IPS-20b (cell line): Measurements from ENCODE around the gene PPP1R13B.

Experiments used
- H3K27ac ChIP-seq: one replicate; pipeline ENCODE4 v1.5.1; 2013; ENCODE audit warnings: low read length
- H3K27me3 ChIP-seq: 2 replicates; pipeline ENCODE4 v1.6.1; 2013; ENCODE audit warnings: mild to moderate bottlenecking, low read length, inconsistent platforms; ENCODE audit not compliant: insufficient read depth
- H3K36me3 ChIP-seq: 2 replicates; pipeline ENCODE4 v1.6.1; 2013; ENCODE audit warnings: low read depth, mild to moderate bottlenecking, inconsistent platforms, low read length, moderate library complexity; ENCODE audit not compliant: insufficient read depth
- H3K4me1 ChIP-seq: 2 replicates; pipeline ENCODE4 v1.6.1; 2013; ENCODE audit warnings: mild to moderate bottlenecking, control low read depth, inconsistent platforms, low read length, moderate library complexity; ENCODE audit not compliant: insufficient read depth
- H3K4me3 ChIP-seq: 2 replicates; pipeline ENCODE4 v1.5.1; 2013; ENCODE audit warnings: mild to moderate bottlenecking, low read length, inconsistent platforms
- H3K9ac ChIP-seq: 2 replicates; pipeline ENCODE4 v1.6.1; 2013; ENCODE audit warnings: low read depth, mild to moderate bottlenecking, inconsistent platforms, low read length, moderate library complexity
- H3K9me3 ChIP-seq: 2 replicates; pipeline ENCODE4 v1.6.1; 2013; ENCODE audit warnings: mild to moderate bottlenecking, low read depth, low read length, inconsistent platforms; ENCODE audit not compliant: insufficient read depth

PPP1R13B gene

DNA sequence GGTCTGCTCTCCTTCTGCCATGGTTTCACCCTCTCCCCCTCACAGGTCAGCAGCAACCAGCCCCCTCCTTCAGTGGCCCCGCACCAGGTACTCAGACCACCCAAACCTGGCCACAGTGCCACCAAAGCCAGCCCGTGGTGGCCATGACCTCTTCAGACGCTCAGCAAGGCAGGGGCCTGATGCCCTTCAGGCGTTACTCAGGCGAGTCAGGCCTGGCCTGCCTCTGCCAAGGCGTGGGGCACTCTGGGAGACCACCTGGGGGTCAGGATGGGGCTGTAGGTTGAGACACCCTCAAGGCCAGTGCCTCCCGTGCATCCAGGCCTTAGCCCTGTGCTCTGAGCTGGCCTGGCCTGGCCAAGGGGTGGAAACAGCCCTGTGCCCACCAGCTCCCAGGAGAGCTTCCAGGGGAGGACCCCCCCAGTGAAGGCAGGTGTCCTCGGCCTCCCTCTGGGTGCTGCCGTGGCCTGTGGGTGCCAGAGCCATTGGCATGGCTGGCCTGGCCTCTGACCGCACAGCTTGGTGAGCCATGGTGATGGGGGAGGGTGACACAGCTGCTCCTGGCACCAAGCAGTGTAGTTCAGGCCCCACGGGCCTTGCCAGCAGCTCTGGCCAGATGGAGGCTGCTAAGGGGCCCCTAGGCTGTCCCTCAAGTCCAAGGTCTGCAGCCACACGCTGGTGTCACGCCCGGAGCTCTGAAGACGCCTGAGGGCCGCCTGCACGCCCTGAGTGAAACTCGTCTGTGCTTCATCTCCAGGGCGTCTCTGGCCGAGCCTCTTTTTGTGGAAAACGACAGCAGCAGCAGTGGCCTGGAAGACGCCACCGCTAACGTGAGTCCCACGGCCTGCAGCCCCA lies 147.2 kb downstream of the PPP1R13B start:
- Histone ChIP-seq H3K27me3 (no peaks in the 10 kb centered on the region), H3K27ac (no peak overlapping the region), H3K36me3 (peaks cover 80% of the 10 kb centered on the region), H3K9me3 (no peaks in the 10 kb centered on the region), H3K9ac (no peak overlapping the region), H3K4me1 (no peaks in the 10 kb centered on the region), H3K4me3 (no peak overlapping the region)

DNA sequence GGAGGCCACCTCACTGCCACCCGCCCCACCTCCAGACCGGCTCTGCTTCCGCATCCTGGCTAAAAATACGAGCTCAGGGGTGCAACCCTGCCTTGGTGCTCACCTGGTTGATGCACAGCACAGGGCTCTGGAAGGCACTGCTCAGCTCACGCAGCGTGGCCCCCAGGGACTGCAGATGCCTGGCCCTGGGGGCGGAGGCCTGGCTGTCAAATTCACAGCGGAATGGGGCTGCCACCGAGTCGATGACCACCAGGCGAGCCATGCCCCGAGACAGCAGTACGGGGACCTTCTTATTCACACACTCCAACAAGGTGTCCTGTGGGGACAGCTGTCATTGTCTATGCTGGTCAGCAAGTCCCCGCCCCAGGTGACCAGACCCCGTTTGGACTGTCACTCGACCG lies 148.1 kb downstream of the PPP1R13B start:
- peaks cover 79% of the 10 kb centered on the region for H3K36me3 ChIP-seq
- no peak overlapping the region for H3K9ac ChIP-seq

DNA sequence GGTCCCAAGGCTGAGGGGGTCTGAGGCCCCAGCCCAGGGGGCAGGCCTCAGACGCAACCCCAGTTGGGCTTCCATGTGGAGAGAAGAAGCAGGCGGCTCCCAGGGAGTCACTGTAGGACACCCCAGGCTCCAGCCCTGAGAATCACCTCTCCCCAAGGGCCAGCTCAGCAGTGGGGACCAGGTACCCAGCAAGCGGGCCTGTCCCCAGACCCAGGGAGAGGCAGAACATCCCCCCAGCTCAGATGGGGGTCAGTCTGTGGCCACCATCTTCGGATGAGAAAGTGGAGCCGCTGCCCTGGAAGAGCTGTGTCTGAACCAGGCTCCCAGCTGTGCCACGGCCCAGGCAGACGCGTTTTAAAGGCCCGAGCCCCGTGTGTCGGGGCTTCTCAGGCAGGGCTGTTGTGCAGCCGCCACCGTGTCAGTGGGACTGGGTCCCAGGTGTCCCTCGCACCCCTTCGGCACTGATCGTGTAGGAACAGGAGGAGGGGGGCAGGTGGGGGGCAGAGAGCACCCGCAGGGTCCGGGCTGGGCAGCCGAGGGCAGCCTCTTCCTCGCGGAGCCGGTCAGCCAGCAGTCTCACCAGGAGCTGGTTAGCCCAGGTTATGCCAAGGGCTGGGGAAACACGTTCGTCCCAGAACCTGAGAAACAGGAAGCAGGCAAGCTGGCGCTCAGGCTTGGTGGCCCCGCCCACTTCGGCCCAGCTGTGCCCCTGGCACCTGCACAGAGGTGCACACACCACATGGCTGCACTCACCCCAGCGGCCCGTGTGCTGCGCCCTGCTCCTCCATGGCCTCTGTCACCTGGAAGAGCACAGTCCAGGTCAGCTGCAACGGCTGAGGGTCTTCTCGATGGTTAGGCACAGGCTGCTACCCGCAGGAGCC lies 148.8 kb downstream of the PPP1R13B start:
- H3K27me3 ChIP-seq = no peaks in the 10 kb centered on the region
- no peak overlapping the region for H3K9ac ChIP-seq
- H3K9me3 ChIP-seq = no peaks in the 10 kb centered on the region
- H3K4me1 ChIP-seq = no peaks in the 10 kb centered on the region
- no peak overlapping the region for H3K27ac ChIP-seq
- H3K36me3 ChIP-seq = peaks cover 80% of the 10 kb centered on the region
- H3K4me3 ChIP-seq = no peak overlapping the region

More for the DNA sequence above, 148.1 kb downstream of the PPP1R13B start:
- H3K27ac ChIP-seq = no peak overlapping the region
- H3K4me3 ChIP-seq = no peak overlapping the region
- no peaks in the 10 kb centered on the region for H3K9me3 ChIP-seq
- H3K4me1 ChIP-seq = no peaks in the 10 kb centered on the region
- H3K27me3 ChIP-seq = no peaks in the 10 kb centered on the region

DNA sequence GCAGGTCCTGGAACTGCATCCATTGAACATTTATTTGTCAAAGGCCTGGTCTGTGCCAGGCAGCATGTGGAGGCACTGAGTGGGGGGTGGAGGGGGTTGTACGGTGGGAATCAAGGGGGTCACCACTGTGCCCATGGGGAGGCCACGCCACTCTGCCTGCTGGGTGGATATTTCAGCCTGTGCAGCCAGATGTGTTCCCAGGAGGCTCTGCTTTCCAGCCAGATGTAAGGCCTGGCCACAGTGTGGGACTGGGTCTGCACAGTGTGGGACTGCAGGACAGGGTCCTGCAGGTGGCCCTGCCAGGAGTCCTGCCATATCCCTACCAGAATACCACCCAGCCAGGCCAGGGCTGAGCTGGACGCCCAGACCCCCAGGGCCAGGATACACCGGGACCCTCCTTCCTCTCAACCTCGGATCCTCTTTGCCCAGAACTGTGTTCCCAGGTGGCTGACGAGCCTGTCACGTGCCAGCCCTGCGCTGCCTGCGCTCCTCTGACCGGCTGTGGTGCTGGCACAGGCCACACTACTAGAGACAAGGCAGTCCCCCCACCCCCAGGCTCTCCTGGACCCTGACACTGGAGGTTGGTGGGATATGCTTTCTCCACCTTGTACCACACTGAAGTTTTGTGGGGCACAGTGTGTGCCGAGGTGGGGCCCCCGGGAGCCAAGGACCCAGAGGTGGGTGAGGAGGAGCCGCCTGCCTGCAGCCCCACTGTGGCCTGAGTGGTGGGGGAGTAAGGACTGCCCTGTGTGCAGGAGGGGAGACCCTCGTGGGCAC lies 149.6 kb downstream of the PPP1R13B start:
- Histone ChIP-seq H3K36me3 (peaks cover 80% of the 10 kb centered on the region), H3K9me3 (no peaks in the 10 kb centered on the region), H3K9ac (no peak overlapping the region), H3K4me1 (no peaks in the 10 kb centered on the region), H3K27ac (no peak overlapping the region), H3K4me3 (no peak overlapping the region), H3K27me3 (no peaks in the 10 kb centered on the region)

DNA sequence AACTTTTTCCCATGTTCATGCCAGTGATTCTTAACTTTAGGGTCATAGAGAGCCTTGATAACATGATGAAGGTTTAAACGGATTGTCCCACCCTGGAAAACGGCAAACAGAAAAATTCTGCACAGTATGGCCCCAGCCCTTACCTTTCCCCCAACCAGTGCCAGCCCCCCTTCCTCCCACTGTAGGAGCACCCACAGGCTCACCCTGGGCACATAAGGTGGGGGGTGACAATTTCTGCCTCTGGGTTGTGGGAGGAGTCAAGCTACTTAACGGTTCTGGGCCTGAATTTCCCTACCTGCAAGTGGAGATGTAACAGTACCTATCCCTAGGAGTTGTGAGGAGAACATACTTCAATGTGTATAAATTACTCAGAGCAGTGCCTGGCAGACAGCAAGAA lies 150.2 kb downstream of the PPP1R13B start:
- H3K4me3 ChIP-seq = no peak overlapping the region
- no peaks in the 10 kb centered on the region for H3K4me1 ChIP-seq
- H3K36me3 ChIP-seq = peaks cover 80% of the 10 kb centered on the region
- H3K27me3 ChIP-seq = no peaks in the 10 kb centered on the region
- H3K9me3 ChIP-seq = no peaks in the 10 kb centered on the region
- no peak overlapping the region for H3K27ac ChIP-seq
- no peak overlapping the region for H3K9ac ChIP-seq

DNA sequence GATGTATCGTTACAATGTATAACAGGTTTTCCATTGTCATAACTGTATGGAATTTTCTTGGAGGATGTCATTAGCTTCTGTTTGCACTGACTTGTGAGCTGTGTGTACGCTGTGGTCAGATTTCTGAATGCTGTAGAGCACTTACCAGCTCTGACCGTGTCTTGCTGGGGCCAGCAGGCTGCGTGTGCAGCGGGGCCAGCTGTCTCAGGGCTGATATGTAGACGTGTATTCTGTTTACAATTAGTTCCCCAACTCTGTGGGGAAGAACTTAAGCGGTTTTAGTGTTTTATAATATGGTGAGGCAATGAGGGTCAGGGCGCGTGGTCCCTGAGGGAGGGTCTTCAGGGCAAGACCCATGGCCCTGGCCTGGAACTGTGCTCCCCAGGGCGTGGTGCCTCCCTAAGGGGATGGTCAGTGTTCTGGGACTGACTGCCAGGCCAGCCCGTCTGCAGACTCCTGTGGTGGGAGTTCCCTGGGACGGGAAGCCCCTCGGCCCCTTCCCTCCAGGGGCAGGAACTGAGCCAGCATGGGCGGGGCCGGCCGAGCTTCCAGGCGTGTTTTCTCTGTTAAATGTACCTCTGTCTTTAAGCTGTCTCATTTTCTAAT lies 150.8 kb downstream of the PPP1R13B start:
- no peaks in the 10 kb centered on the region for H3K9me3 ChIP-seq
- H3K9ac ChIP-seq = no peak overlapping the region
- no peaks in the 10 kb centered on the region for H3K27me3 ChIP-seq
- no peaks in the 10 kb centered on the region for H3K4me1 ChIP-seq
- H3K4me3 ChIP-seq = no peak overlapping the region
- no peak overlapping the region for H3K27ac ChIP-seq
- peaks cover 83% of the 10 kb centered on the region for H3K36me3 ChIP-seq

DNA sequence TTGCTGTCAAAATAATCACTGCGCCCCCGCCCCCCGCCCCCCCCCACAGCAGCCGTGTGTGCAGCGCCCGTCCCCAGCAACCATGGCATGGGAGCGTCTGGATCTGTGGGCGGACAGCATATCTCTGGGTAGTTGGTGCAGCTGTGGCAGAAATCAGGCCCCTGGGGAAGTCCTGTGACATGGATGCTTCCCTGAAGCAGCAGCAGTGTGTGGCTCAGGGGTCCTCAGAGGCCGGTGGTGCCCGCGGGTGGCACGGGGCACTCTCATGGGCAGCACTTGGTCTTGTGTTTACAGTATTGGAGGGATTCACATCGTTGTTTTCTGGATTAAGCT lies 151.3 kb downstream of the PPP1R13B start:
- Histone ChIP-seq H3K9ac (no peak overlapping the region), H3K36me3 (peaks cover 81% of the 10 kb centered on the region), H3K27me3 (no peaks in the 10 kb centered on the region), H3K27ac (no peak overlapping the region), H3K9me3 (no peaks in the 10 kb centered on the region), H3K4me3 (no peak overlapping the region), H3K4me1 (no peaks in the 10 kb centered on the region)

DNA sequence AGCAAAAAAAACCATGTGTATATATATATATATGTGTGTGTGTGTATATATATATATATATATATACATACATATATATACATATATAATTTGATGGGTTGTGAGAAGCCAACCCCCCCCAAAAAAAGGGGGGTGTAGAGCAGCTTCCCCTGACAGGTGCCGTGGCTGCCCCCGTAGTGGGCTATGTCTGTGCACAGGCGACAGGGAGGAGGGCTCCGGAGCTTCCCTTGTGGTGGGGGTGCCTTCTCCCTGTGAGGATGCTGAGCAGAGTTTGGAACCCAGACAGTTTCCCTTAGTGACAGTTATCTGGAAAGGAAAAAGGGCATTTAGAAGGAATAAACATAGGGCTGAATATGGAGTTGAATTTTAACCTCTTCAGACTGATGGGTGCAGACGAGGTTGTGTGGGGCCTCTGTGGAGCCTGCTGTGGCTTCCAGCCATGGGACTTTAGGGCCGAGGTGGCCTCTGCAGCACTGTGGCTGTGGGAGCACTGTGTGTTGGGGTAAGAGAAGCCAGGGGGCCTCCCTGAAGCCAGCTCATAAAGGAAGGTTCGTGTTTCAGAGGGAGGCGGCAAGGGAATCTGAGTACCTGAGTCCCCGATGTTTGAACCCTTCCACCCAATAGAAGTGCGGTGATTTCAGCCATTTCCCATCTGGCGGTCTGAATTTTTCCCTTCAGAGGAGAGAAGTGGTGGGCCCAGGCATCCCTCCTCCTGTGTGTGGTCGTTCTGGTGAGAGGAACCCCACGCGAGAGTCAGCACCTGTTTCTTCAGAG lies 151.9 kb downstream of the PPP1R13B start:
- Histone ChIP-seq H3K27me3 (no peaks in the 10 kb centered on the region), H3K9me3 (no peaks in the 10 kb centered on the region), H3K4me1 (no peaks in the 10 kb centered on the region), H3K4me3 (no peak overlapping the region), H3K9ac (no peak overlapping the region), H3K27ac (no peak overlapping the region), H3K36me3 (peaks cover 78% of the 10 kb centered on the region)

DNA sequence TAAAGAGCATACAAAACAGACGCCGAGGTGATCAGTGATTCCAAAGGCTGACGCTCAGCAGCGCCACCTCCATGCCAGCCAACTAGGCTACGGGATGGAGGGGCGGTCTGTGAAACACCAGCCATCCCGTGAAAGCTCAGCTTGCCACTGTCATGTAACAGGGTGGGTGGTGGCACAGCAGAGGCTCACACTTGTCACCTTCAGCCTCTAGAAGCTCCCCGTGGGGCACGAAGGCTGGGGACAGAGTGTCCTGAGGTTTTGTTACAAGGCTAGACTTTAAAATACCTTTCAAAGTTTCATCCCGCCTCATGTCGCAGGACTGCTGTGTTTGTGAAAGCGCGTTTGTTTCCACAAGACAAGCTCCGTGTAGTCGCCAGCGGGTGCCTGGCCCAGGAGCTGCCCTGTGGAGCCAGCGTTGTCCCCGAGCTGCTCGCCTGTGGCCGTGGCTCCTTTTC lies 152.8 kb downstream of the PPP1R13B start:
- Histone ChIP-seq H3K9ac (no peak overlapping the region), H3K36me3 (peaks cover 74% of the 10 kb centered on the region)

DNA sequence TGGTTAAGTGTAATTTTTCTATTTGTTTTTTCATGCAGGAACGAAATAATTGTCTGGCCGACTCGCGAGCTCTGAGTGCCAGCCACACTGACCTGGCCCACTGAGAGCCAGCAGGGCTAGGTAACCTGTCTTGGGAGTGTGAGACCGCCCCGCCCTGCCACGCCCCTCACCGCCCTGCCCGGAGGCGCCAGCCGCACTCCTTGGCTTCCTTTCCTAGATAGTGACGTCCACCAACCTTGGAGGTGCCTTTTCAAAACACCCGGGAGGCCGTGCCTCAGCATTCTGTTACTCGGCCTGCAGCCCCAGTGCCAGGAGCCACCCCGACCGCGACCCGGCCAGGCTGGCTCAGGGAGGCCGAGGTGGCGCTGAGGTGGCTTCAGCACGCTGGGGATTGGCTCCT lies 153.9 kb downstream of the PPP1R13B start:
- Histone ChIP-seq H3K9me3 (no peaks in the 10 kb centered on the region), H3K36me3 (peaks cover 75% of the 10 kb centered on the region), H3K27ac (no peak overlapping the region), H3K9ac (no peak overlapping the region), H3K27me3 (no peaks in the 10 kb centered on the region), H3K4me3 (no peak overlapping the region), H3K4me1 (0 out of 2 replicates have a peak, but pooled peaks cover 2% of the 10 kb centered on the region)

More for the DNA sequence above, 152.8 kb downstream of the PPP1R13B start:
- H3K4me1 ChIP-seq = no peaks in the 10 kb centered on the region
- H3K27me3 ChIP-seq = no peaks in the 10 kb centered on the region
- H3K4me3 ChIP-seq = no peak overlapping the region
- H3K9me3 ChIP-seq = no peaks in the 10 kb centered on the region
- no peak overlapping the region for H3K27ac ChIP-seq
